ENCODE results near the gene KDM4C.

Gene KDM4C

GRCh38 chr9:6899274-6899673 lies 141.5 kb downstream of the KDM4C start:
- H3K9ac ChIP-seq (ENCODE audit: insufficient read length), result no peak overlapping the region
- DNase-seq (ENCODE audit: low read depth, low spot score), result no peak
- H3K36me3 ChIP-seq (ENCODE audit: insufficient read depth, low read length), result no peaks in the 10 kb centered on the region
- H3K27ac ChIP-seq, result no peak overlapping the region
- TF ChIP-seq POLR2AphosphoS5 (IDR thresholded peaks at IDR 0.05; ENCODE audit: borderline replicate concordance, low read depth, low read length), result no peak
- TF ChIP-seq FOXP2 (optimal IDR thresholded peaks at IDR 0.05; ENCODE audit: control extremely low read depth, extremely low read length, insufficient read depth), result no peak
- no peak for TF ChIP-seq EZH2 (IDR thresholded peaks at IDR 0.05)
- no peaks in the 10 kb centered on the region for H3K9me3 ChIP-seq (ENCODE audit: low read depth, low read length)
- H3K4me3 ChIP-seq, result no peak overlapping the region

GRCh38 chr9:6900440-6900883 lies 142.7 kb downstream of the KDM4C start:
- no peak for TF ChIP-seq POLR2AphosphoS5 (IDR thresholded peaks at IDR 0.05; ENCODE audit: borderline replicate concordance, low read depth, low read length)
- Histone ChIP-seq H3K36me3 (ENCODE audit: insufficient read depth, low read length) (no peaks in the 10 kb centered on the region), H3K9ac (ENCODE audit: insufficient read length) (no peak overlapping the region), H3K27ac (no peak overlapping the region), H3K4me3 (no peak overlapping the region), H3K9me3 (ENCODE audit: low read depth, low read length) (no peaks in the 10 kb centered on the region)
- DNase-seq (ENCODE audit: low read depth, low spot score), result no peak

- Histone ChIP-seq H3K27ac (no peak overlapping the region), H3K36me3 (ENCODE audit: insufficient read depth, low read length) (no peaks in the 10 kb centered on the region), H3K9ac (ENCODE audit: insufficient read length) (no peak overlapping the region), H3K4me3 (no peak overlapping the region), H3K9me3 (ENCODE audit: low read depth, low read length) (no peaks in the 10 kb centered on the region)
- DNase-seq (ENCODE audit: low read depth, low spot score), result no peak
- TF ChIP-seq FOXP2 (optimal IDR thresholded peaks at IDR 0.05; ENCODE audit: control extremely low read depth, extremely low read length, insufficient read depth), result no peak
- TF ChIP-seq POLR2AphosphoS5 (IDR thresholded peaks at IDR 0.05; ENCODE audit: borderline replicate concordance, low read depth, low read length), result no peak
- TF ChIP-seq EZH2 (IDR thresholded peaks at IDR 0.05), result no peak
These were observed 143.4 kb downstream of the KDM4C start for GRCh38 chr9:6901180-6901579.

- DNase-seq (ENCODE audit: low read depth, low spot score), result no peak
- TF ChIP-seq POLR2AphosphoS5 (IDR thresholded peaks at IDR 0.05; ENCODE audit: borderline replicate concordance, low read depth, low read length) (no peak), EZH2 (IDR thresholded peaks at IDR 0.05) (no peak), FOXP2 (optimal IDR thresholded peaks at IDR 0.05; ENCODE audit: control extremely low read depth, extremely low read length, insufficient read depth) (no peak)
- Histone ChIP-seq H3K9me3 (ENCODE audit: low read depth, low read length) (no peaks in the 10 kb centered on the region), H3K9ac (ENCODE audit: insufficient read length) (no peak overlapping the region), H3K27ac (no peak overlapping the region), H3K4me3 (no peak overlapping the region), H3K36me3 (ENCODE audit: insufficient read depth, low read length) (no peaks in the 10 kb centered on the region)
These were observed 144.7 kb downstream of the KDM4C start for GRCh38 chr9:6902423-6902822.

- Histone ChIP-seq H3K4me3 (no peak overlapping the region), H3K9ac (ENCODE audit: insufficient read length) (no peak overlapping the region), H3K36me3 (ENCODE audit: insufficient read depth, low read length) (no peaks in the 10 kb centered on the region), H3K9me3 (ENCODE audit: low read depth, low read length) (no peaks in the 10 kb centered on the region), H3K27ac (no peak overlapping the region)
- DNase-seq (ENCODE audit: low read depth, low spot score), result no peak
- no peak for TF ChIP-seq EZH2 (IDR thresholded peaks at IDR 0.05)
- no peak for TF ChIP-seq POLR2AphosphoS5 (IDR thresholded peaks at IDR 0.05; ENCODE audit: borderline replicate concordance, low read depth, low read length)
- TF ChIP-seq FOXP2 (optimal IDR thresholded peaks at IDR 0.05; ENCODE audit: control extremely low read depth, extremely low read length, insufficient read depth), result no peak
These were observed 146.6 kb downstream of the KDM4C start for GRCh38 chr9:6904371-6904770.

- no peaks in the 10 kb centered on the region for H3K36me3 ChIP-seq (ENCODE audit: insufficient read depth, low read length)
- H3K27ac ChIP-seq, result no peak overlapping the region
- no peak overlapping the region for H3K9ac ChIP-seq (ENCODE audit: insufficient read length)
- H3K9me3 ChIP-seq (ENCODE audit: low read depth, low read length), result no peaks in the 10 kb centered on the region
- TF ChIP-seq EZH2 (IDR thresholded peaks at IDR 0.05) (no peak), POLR2AphosphoS5 (IDR thresholded peaks at IDR 0.05; ENCODE audit: borderline replicate concordance, low read depth, low read length) (no peak), FOXP2 (optimal IDR thresholded peaks at IDR 0.05; ENCODE audit: control extremely low read depth, extremely low read length, insufficient read depth) (no peak)
- no peak for DNase-seq (ENCODE audit: low read depth, low spot score)
- no peak overlapping the region for H3K4me3 ChIP-seq
These were observed 148.1 kb downstream of the KDM4C start for GRCh38 chr9:6905850-6906375.

- TF ChIP-seq POLR2AphosphoS5 (IDR thresholded peaks at IDR 0.05; ENCODE audit: borderline replicate concordance, low read depth, low read length) (no peak), FOXP2 (optimal IDR thresholded peaks at IDR 0.05; ENCODE audit: control extremely low read depth, extremely low read length, insufficient read depth) (no peak), EZH2 (IDR thresholded peaks at IDR 0.05) (no peak)
- no peaks in the 10 kb centered on the region for H3K36me3 ChIP-seq (ENCODE audit: insufficient read depth, low read length)
- H3K9me3 ChIP-seq (ENCODE audit: low read depth, low read length), result no peaks in the 10 kb centered on the region
- no peak overlapping the region for H3K27ac ChIP-seq
- H3K9ac ChIP-seq (ENCODE audit: insufficient read length), result no peak overlapping the region
- peak; percentile 20 for DNase-seq (ENCODE audit: low read depth, low spot score)
- H3K4me3 ChIP-seq, result no peak overlapping the region
These were observed 150.1 kb downstream of the KDM4C start for GRCh38 chr9:6907772-6908381.

GRCh38 chr9:6909181-6909580 lies 151.4 kb downstream of the KDM4C start:
- no peak for TF ChIP-seq EZH2 (IDR thresholded peaks at IDR 0.05)
- no peak for TF ChIP-seq FOXP2 (optimal IDR thresholded peaks at IDR 0.05; ENCODE audit: control extremely low read depth, extremely low read length, insufficient read depth)
- no peak for TF ChIP-seq POLR2AphosphoS5 (IDR thresholded peaks at IDR 0.05; ENCODE audit: borderline replicate concordance, low read depth, low read length)
- DNase-seq (ENCODE audit: low read depth, low spot score), result no peak
- no peaks in the 10 kb centered on the region for H3K9me3 ChIP-seq (ENCODE audit: low read depth, low read length)

GRCh38 chr9:6910032-6910431 lies 152.3 kb downstream of the KDM4C start:
- TF ChIP-seq EZH2 (IDR thresholded peaks at IDR 0.05) (no peak), POLR2AphosphoS5 (IDR thresholded peaks at IDR 0.05; ENCODE audit: borderline replicate concordance, low read depth, low read length) (no peak), FOXP2 (optimal IDR thresholded peaks at IDR 0.05; ENCODE audit: control extremely low read depth, extremely low read length, insufficient read depth) (no peak)
- no peak overlapping the region for H3K27ac ChIP-seq
- H3K36me3 ChIP-seq (ENCODE audit: insufficient read depth, low read length), result no peaks in the 10 kb centered on the region
- H3K9me3 ChIP-seq (ENCODE audit: low read depth, low read length), result no peaks in the 10 kb centered on the region
- H3K9ac ChIP-seq (ENCODE audit: insufficient read length), result no peak overlapping the region
- DNase-seq (ENCODE audit: low read depth, low spot score), result peak; percentile 12
- H3K4me3 ChIP-seq, result no peak overlapping the region

More at GRCh38 chr9:6909181-6909580, 151.4 kb downstream of the KDM4C start:
- no peak overlapping the region for H3K9ac ChIP-seq (ENCODE audit: insufficient read length)
- H3K4me3 ChIP-seq, result no peak overlapping the region
- H3K36me3 ChIP-seq (ENCODE audit: insufficient read depth, low read length), result no peaks in the 10 kb centered on the region
- H3K27ac ChIP-seq, result no peak overlapping the region

All from SK-N-MC (cell line).